Upper lobe of left lung (tissue), 4 donors: Measurements from ENCODE around the gene MPG.

Source experiments
- EP300 ChIP-seq, 4 donors: sonication (generic); formaldehyde crosslinking; IDR thresholded peaks; one replicate each; pipeline ENCODE4 v1.5.1; 2017; ENCODE audit warnings: antibody characterized with exemption in 4 of 4, control low read depth in 2 of 4
- POLR2A ChIP-seq, 4 donors: fragments of 450-650 bp; IDR thresholded peaks; one replicate each; pipeline ENCODE4 v1.5.1; 2016 to 2017; ENCODE audit warnings: antibody characterized with exemption in 4 of 4, mild to moderate bottlenecking in 2 of 4
- TF ChIP-seq, protein P1 (sequence below), 6 experiments: fragments of 450-650 bp in 4 of 6; fragments of 200-600 bp in 2 of 6; sonication (generic) in 2 of 6; IDR thresholded peaks; one replicate each; pipeline ENCODE4 v1.5.1; 2016 to 2019; ENCODE audit warnings: antibody characterized with exemption in 6 of 6

DNA sequence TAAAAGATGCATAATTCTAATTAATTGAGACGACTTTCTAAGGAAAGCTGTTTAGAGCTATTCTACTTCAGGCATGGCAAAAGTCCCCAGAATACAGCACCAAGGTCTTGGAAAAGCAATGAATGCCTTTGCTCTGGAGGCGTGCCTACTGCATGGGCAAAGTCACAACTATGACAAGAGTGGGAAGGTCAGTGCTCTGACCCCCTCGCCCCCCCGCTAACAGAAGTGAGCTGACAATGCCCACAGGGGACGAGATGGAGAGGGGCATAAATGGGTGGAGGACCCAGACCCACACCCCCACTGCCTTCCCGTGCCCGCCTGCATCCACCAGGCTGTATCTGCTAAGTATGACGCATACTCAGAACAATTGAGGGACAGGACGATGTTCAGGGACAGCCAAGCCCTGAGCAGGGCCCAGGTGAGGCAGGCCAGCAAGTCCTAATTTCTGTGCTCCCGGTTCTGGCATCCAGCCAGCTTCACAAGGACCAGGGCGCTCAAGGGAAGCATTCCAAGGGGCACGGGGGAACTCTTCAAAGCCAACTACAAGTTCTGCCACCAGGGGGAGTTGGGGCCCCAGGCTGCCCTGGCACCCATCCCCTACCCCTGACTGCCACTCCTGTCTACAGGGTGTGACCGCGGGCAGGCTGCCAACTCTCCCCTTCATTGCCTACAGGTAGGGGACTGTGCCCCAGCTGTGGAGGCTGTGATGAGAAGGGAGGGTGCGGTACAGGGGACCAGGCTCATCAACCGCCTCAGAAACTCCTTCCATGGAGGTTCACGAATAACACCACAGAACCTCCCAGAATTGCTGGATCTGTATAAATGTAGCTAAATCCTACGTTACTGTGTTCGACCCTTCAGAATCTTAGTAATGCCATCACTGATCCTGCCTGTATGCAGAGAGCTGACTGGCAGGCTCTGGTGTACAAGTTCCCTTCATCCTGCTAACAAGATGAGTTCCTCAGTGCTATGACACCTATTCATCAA is 39.6 kb downstream of the MPG start:
- TF ChIP-seq, protein P1, sequence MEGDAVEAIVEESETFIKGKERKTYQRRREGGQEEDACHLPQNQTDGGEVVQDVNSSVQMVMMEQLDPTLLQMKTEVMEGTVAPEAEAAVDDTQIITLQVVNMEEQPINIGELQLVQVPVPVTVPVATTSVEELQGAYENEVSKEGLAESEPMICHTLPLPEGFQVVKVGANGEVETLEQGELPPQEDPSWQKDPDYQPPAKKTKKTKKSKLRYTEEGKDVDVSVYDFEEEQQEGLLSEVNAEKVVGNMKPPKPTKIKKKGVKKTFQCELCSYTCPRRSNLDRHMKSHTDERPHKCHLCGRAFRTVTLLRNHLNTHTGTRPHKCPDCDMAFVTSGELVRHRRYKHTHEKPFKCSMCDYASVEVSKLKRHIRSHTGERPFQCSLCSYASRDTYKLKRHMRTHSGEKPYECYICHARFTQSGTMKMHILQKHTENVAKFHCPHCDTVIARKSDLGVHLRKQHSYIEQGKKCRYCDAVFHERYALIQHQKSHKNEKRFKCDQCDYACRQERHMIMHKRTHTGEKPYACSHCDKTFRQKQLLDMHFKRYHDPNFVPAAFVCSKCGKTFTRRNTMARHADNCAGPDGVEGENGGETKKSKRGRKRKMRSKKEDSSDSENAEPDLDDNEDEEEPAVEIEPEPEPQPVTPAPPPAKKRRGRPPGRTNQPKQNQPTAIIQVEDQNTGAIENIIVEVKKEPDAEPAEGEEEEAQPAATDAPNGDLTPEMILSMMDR (IDR thresholded peaks at IDR 0.05): peak; percentile 50 to 84 (median 66)
- TF ChIP-seq POLR2A (IDR thresholded peaks at IDR 0.05) (no peak), EP300 (IDR thresholded peaks at IDR 0.05) (no peak)
